Measurements from ENCODE around the gene STRIP1.

DNA sequence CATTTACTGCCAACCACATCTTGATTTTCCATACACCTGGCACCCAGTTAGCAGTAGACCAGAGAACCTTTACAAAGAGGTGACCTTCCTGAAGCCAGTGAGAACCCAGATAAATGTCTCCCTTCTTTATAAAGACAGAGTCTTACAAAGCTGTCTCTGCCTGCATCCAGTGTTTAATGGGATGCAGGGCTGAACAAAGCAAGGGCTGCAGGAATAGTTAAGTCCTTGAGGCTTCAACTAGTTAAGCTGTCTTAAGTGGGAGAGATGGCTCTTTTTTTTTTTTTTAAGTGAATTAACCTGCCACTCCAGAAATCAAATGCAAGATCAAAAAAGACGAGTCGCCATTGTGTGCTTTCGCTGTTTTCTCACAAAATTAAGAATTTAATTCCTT lies 48.4 kb upstream of the STRIP1 start:
- TF ChIP-seq POLR2A (IDR thresholded peaks at IDR 0.05; ENCODE audit: low read depth, low read length) (no peak), SPI1 (IDR thresholded peaks at IDR 0.05; ENCODE audit: low read depth, low read length) (no peak), POLR2AphosphoS5 (IDR thresholded peaks at IDR 0.05; ENCODE audit: low read depth, low read length) (no peak), TAF1 (IDR thresholded peaks at IDR 0.05; ENCODE audit: low read depth, low read length) (no peak)

All from GM12891 (cell line).